Small intestine (tissue), 7 donors: Measurements from ENCODE around the gene ACTN1. TPM values are rescaled to one million over a fixed set of nuclear protein-coding genes. Genes with fewer than 3 reads are reported as not detected.

Experiments
- DNase-seq, 2 donors: peaks; one replicate each; pipeline versions ENCODE4 v3.0.0 to v3.0.0-alpha.2; 2013
- FAIRE-seq: peaks from 2 replicates; lab custom pipeline; 2012; peaks lifted over from hg19 to GRCh38; lab: Jason Lieb, UNC
- H3K27ac ChIP-seq, 3 donors: one replicate each; pipeline ENCODE4 v1.5.1; 2013; ENCODE audit warnings: low read length in 2 of 3, mild to moderate bottlenecking in 2 of 3, control low read depth in 1 of 3, inconsistent platforms in 1 of 3, low read depth in 1 of 3, moderate library complexity in 1 of 3
- H3K27me3 ChIP-seq, 3 donors: one replicate each; pipeline ENCODE4 v1.6.1; 2013; ENCODE audit warnings: low read length in 3 of 3, inconsistent platforms in 1 of 3; ENCODE audit not compliant: control insufficient read depth in 3 of 3, insufficient read depth in 3 of 3
- H3K36me3 ChIP-seq, 3 donors: one replicate each; pipeline ENCODE4 v1.6.1; 2013; ENCODE audit warnings: low read length in 3 of 3, inconsistent platforms in 1 of 3, low read depth in 1 of 3, mild to moderate bottlenecking in 1 of 3, moderate library complexity in 1 of 3; ENCODE audit not compliant: control insufficient read depth in 3 of 3, insufficient read depth in 2 of 3
- H3K4me1 ChIP-seq, 3 donors: one replicate each; pipeline ENCODE4 v1.6.1; 2013; ENCODE audit warnings: low read length in 2 of 3, inconsistent platforms in 1 of 3, low read depth in 1 of 3, mild to moderate bottlenecking in 1 of 3, moderate library complexity in 1 of 3; ENCODE audit not compliant: control insufficient read depth in 3 of 3, insufficient read depth in 2 of 3
- H3K4me3 ChIP-seq, 3 donors: one replicate each; pipeline ENCODE4 v1.5.1; 2013; ENCODE audit warnings: low read length in 3 of 3, control low read depth in 1 of 3, inconsistent platforms in 1 of 3, low read depth in 1 of 3, mild to moderate bottlenecking in 1 of 3, moderate library complexity in 1 of 3
- H3K9me3 ChIP-seq, 2 donors: one replicate each; pipeline ENCODE4 v1.6.1; 2013; ENCODE audit warnings: low read depth in 1 of 2, low read length in 1 of 2; ENCODE audit not compliant: control insufficient read depth in 2 of 2, insufficient read depth in 1 of 2
- WGBS, 3 donors: extraction: QIAGEN DNeasy Blood & Tissue Kit; methylation state at CpG; one replicate each; pipeline ENCODE4 v1.1.7; 2013; 5-methylcytosine and 5-hydroxymethylcytosine counted together
- polyA plus RNA-seq, 4 donors: library from polyadenylated mRNA; stranded (reverse) in 3 of 4; unstranded in 1 of 4; fragments of 200-250 nt in 3 of 4; fragments of 120-200 nt in 1 of 4; gene quantifications; one replicate each; pipeline versions ENCODE4 v1.2.1 to v1.2.3, GENCODE V29; 2013
- donor health status: healthy with polysubstance abuse.
- donor health status: control.
- donor health status: control.
- donor health status: Bipolar disorder and iron deficiency.
- donor health status: healthy.

Gene ACTN1
- polyA plus RNA-seq, 4 donors: 6.7 to 67.7 (median 33.1) TPM

DNA sequence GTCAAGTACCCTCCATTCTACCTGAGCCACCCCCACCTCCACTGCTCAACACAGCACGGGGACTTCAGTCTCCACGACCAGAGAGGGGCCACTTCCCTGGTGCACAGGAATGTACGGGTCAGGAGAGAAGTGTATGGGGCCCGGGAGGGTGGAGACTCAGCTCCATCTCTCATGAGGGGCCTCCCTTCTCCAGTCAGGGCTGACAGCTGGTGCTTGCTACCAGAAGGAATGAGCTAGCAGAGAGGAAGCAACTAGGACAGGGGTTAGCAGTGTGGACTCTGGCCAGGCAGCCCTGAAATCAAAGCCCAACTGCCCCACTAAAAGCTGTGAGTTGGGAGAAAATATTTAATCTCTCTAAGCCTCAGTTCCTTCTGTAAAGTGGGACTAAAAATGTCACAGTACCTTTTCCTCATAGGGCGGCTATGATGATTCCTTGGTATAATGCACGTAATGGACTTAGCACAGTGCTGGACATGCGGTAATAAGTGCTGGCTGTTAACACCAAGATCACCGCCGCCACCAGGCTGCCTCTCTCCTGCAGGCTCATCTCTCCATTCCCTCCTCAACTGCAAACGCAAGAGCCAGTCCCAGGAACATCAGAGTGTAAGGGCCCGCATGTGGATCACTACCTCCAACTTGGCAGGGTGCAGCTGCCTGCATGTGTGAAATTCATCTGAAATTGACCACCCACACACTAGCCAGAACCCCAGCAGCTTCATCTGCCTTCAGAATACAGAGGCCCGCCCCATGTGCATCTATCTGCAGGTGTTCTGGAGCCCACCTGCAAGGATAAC lies 14.6 kb downstream of the ACTN1 start:
- Histone ChIP-seq H3K4me1 (peaks cover 13 to 64% (median 23%) of the 10 kb centered on the region in 3 donors), H3K27ac (peak overlapping the region in 2 of 3 donors; percentile 1 to 67), H3K4me3 (no peak overlapping the region), H3K9me3 (no peaks in the 10 kb centered on the region), H3K27me3 (no peaks in the 10 kb centered on the region), H3K36me3 (peaks cover 0 to 42% (median 0%) of the 10 kb centered on the region in 3 donors)
- 43 to 51% (median 49%) methylated on average over 12 of the region's 12 CpGs for WGBS, 3 donors
- DNase-seq (peak; percentile 61 to 83), FAIRE-seq (no peak)

DNA sequence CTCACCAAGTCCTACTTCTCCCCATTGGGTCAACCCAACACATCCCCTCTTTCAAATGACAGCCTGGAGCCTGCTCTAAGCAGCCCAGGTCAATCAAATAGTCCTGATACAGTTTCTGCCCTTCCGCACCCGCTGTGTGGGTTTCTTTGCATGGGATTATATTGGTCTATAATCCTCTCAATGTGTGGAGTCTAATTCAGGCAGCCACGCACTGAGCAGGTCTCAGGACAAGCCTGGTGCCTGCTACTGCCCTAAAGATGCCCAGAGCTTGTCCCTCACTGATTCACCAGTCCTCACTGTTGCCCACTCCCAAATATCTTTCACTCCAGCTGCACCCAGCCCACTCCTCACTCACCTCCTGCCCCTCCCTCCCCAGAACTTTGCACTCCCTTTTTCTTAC lies 16.4 kb downstream of the ACTN1 start:
- peaks cover 0 to 39% (median 0%) of the 10 kb centered on the region in 3 donors for H3K36me3 ChIP-seq
- no peaks in the 10 kb centered on the region for H3K27me3 ChIP-seq
- FAIRE-seq (no peak), DNase-seq (no peak)
- 90 to 98% (median 93%) methylated on average over 3 of the region's 3 CpGs for WGBS, 3 donors
- no peak overlapping the region for H3K4me3 ChIP-seq
- no peaks in the 10 kb centered on the region for H3K9me3 ChIP-seq
- peaks cover 13 to 53% (median 29%) of the 10 kb centered on the region in 3 donors for H3K4me1 ChIP-seq
- no peak overlapping the region for H3K27ac ChIP-seq

DNA sequence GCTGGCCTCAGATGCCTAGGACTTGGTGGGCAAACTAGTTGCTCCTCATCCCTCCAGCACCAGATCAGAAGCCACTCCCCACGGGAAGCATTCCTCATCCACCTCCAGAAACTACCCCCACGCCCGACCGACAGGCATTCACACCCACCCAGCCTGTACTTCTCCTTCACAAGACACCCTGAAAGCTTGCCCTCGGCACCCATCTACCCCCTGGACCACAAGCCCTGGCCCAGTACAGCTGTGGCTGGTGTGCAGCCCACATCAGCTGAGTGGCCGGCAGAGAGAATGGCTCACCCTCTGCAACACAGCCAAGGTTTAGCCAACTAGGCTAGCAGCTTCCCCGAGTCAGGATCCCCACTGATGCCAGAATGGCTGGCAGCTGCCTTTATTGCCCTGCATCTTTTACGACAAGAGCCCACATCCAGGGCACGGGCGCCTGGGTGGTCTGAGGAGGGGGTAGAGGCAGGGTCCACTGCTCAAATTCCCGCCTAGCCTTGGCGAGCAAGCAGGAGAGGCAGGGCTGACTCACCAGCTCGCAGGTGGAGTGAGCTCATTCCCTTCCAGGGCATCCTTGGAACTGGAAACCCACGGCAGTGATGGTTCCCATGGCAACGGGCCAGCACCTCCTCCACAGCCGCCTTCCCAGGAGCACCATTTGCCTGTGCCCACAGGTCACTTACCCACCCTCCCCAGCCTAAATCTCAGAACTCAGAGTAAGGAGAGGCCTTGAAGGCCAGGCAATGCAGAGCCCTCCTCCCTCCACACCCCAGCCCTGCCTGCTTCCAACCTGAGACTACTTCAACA lies 17.1 kb downstream of the ACTN1 start:
- WGBS, 3 donors: 74 to 76% (median 74%) methylated on average over 16 of the region's 16 CpGs
- Histone ChIP-seq H3K4me3 (no peak overlapping the region), H3K4me1 (peaks cover 12 to 46% (median 23%) of the 10 kb centered on the region in 3 donors), H3K27me3 (no peaks in the 10 kb centered on the region), H3K27ac (no peak overlapping the region), H3K36me3 (peaks cover 0 to 40% (median 0%) of the 10 kb centered on the region in 3 donors), H3K9me3 (no peaks in the 10 kb centered on the region)
- DNase-seq (no peak), FAIRE-seq (no peak)

DNA sequence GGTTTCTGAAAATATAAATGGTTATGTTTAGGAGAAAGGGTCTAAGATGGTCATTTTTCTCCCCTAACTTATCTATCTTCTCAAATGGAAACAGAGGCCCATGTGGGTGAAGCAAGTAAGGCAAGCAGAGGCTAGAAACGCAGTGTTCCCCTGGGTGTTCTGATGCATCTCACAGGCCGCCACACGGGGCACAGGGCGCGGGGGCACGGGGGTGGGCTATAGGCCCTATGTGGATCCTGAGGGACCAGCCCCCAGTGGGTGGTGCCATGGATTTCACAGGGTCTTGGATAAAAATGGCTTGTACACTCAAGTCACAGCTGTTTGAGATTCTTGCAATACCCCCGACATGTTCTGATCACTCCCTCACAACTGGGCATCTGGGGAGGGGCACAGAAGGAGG lies 17.7 kb downstream of the ACTN1 start:
- Histone ChIP-seq H3K27ac (no peak overlapping the region), H3K36me3 (peaks cover 0 to 37% (median 0%) of the 10 kb centered on the region in 3 donors), H3K27me3 (no peaks in the 10 kb centered on the region), H3K9me3 (no peaks in the 10 kb centered on the region), H3K4me1 (peaks cover 12 to 45% (median 25%) of the 10 kb centered on the region in 3 donors), H3K4me3 (no peak overlapping the region)
- WGBS, 3 donors: 78 to 86% (median 78%) methylated on average over 7 of the region's 7 CpGs
- FAIRE-seq (no peak), DNase-seq (no peak)

DNA sequence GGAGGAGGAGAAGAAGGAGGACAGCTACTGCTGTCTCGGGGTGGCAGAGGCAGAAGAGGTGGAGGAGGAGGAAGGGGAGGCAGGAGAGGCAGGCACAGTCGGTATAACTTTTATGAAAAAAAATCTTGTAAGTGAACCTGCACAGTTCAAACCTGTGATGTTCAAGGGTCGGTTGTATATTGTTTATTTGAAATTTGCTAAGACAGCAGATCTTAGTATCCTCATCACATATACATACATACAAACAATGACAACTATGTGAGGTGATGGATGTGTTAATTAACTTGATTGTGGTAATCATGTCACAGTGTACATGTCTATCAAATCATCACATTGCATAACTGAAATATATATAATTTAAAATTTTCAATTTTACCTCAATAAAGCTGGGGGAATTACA lies 19.0 kb downstream of the ACTN1 start:
- FAIRE-seq (no peak), DNase-seq (no peak)
- H3K4me1 ChIP-seq: peaks cover 8 to 45% (median 32%) of the 10 kb centered on the region in 3 donors
- WGBS, 3 donors: 57 to 70% (median 58%) methylated on average over 3 of the region's 3 CpGs
- no peak overlapping the region for H3K27ac ChIP-seq
- H3K27me3 ChIP-seq: no peaks in the 10 kb centered on the region
- peaks cover 0 to 32% (median 0%) of the 10 kb centered on the region in 3 donors for H3K36me3 ChIP-seq
- no peak overlapping the region for H3K4me3 ChIP-seq
- H3K9me3 ChIP-seq: no peaks in the 10 kb centered on the region

DNA sequence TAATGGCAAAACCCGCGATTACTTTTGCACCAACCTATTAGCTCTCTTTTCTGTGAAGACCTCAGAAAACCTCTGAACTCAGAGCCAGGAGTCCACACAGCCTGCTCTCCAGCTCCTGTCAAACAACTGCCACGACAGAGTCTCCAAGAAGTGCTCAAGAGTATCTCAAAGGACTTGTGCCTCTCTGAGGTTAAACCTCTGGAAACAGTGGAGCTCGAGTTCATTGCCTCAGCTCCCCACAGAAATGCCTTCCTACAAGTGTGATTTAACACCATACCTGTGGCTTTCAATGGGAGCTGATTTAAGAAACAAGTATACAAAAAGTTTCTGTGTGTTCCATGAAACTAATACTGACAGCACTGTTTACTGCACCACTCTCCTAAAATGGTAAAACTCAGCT lies 20.1 kb downstream of the ACTN1 start:
- H3K4me3 ChIP-seq: no peak overlapping the region
- no peak for FAIRE-seq
- peaks cover 1 to 42% (median 26%) of the 10 kb centered on the region in 3 donors for H3K4me1 ChIP-seq
- DNase-seq: no peak
- H3K27ac ChIP-seq: peak overlapping the region in 1 of 3 donors; percentile 70
- 25 to 43% (median 36%) methylated on average over 4 of the region's 4 CpGs for WGBS, 3 donors
- no peaks in the 10 kb centered on the region for H3K27me3 ChIP-seq
- peaks cover 0 to 29% (median 0%) of the 10 kb centered on the region in 3 donors for H3K36me3 ChIP-seq
- H3K9me3 ChIP-seq: no peaks in the 10 kb centered on the region

DNA sequence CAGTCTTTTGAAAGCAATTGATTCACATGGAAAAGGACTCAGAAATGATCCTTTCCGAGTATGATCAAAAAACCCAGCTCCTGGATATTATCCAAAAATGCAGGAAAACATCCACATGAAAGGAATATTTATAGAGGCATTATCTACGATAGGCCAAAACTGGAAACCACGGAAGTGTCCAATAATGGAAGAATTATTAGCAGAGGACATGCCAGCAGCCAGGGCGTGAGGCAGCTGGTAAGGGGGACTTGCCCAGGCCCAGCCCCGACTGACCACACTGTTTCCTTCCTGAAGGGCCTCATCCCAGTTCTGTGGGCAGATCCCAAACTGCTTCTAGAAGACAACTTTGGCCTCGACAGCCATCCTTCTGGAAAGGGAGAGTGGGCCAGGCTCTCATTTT lies 20.5 kb downstream of the ACTN1 start:
- DNase-seq (no peak), FAIRE-seq (no peak)
- Histone ChIP-seq H3K27ac (peak overlapping the region in 1 of 3 donors; percentile 70), H3K4me1 (peaks cover 0 to 37% (median 25%) of the 10 kb centered on the region in 3 donors), H3K4me3 (no peak overlapping the region), H3K9me3 (no peaks in the 10 kb centered on the region), H3K36me3 (peaks cover 0 to 29% (median 0%) of the 10 kb centered on the region in 3 donors), H3K27me3 (no peaks in the 10 kb centered on the region)
- WGBS, 3 donors: 16 to 23% (median 22%) methylated on average over 6 of the region's 6 CpGs

DNA sequence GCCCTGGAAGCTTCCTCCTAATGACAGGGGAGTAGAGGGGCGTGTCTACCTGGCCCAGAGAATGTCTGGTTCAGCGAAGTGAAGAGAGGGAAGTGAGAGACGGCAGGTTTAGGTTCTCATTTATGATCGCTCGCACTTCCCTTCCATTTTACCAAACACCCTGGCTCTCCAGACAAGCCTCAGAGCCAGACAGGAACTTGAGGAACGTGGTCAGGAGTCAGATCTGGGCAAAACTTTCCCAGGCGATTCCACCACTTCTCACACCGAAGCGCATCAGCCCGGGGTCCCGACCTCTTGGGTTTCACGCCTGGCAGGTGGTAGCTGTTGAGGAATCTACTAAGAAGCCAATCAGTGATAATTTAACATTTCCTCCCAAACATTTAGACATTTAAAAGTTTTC lies 21.3 kb downstream of the ACTN1 start:
- Histone ChIP-seq H3K27me3 (no peaks in the 10 kb centered on the region), H3K36me3 (peaks cover 0 to 26% (median 0%) of the 10 kb centered on the region in 3 donors), H3K4me1 (peaks cover 0 to 36% (median 28%) of the 10 kb centered on the region in 3 donors), H3K4me3 (no peak overlapping the region), H3K9me3 (no peaks in the 10 kb centered on the region), H3K27ac (peak overlapping the region in 1 of 3 donors; percentile 43)
- DNase-seq: no peak
- no peak for FAIRE-seq
- 69 to 88% (median 84%) methylated on average over 12 of the region's 12 CpGs for WGBS, 3 donors
